K562 (cell line): Measurements from ENCODE around the gene SIRT2. TPM values are rescaled to one million over a fixed set of nuclear protein-coding genes. Genes with fewer than 3 reads are reported as not detected.
A peak's percentile ranks its signal among the peaks of the same experiment; 100 is the strongest.

Experiments
- DIDO1 ChIP-seq: fragments of 450-650 bp; IDR thresholded peaks from 2 replicates; pipeline ENCODE4 v1.6.1; 2016; ENCODE audit warnings: low read depth, missing biosample characterization, missing genetic modification characterization
- ILF3 ChIP-seq: fragments of 450-650 bp; IDR thresholded peaks from 2 replicates; pipeline ENCODE4 v1.6.1; 2018; ENCODE audit warnings: antibody characterized with exemption, mild to moderate bottlenecking, moderate library complexity, borderline replicate concordance
- KAT7 ChIP-seq: sonication (generic); formaldehyde crosslinking; IDR thresholded peaks from 2 replicates; pipeline ENCODE4 v1.8.0; 2022; ENCODE audit warnings: missing genetic modification reagents, mild to moderate bottlenecking, borderline replicate concordance
- MXD1 ChIP-seq: fragments of 250-450 bp; sonication (Bioruptor Pico); IDR thresholded peaks from 2 replicates; pipeline ENCODE4 v1.8.0; 2021; ENCODE audit warnings: borderline replicate concordance, mild to moderate bottlenecking, moderate library complexity; ENCODE audit not compliant: poor library complexity, severe bottlenecking
- NFIX ChIP-seq: fragments of 250-450 bp; sonication (Bioruptor Pico); IDR thresholded peaks from 2 replicates; pipeline ENCODE4 v1.4.0; 2020; ENCODE audit warnings: low read depth, mild to moderate bottlenecking, moderate library complexity
- NR2F6 ChIP-seq: fragments of 450-650 bp; formaldehyde crosslinking; IDR thresholded peaks from 2 replicates; pipeline ENCODE4 v1.4.0; 2020; ENCODE audit warnings: mild to moderate bottlenecking
- NR4A1 ChIP-seq, 2 experiments: fragments of 250-450 bp in 1 of 2; fragments of 450-650 bp in 1 of 2; sonication (Bioruptor Pico) in 1 of 2; IDR thresholded peaks; 2 replicates each; pipeline versions ENCODE4 v1.4.0 to v1.6.1; 2016 to 2020; ENCODE audit warnings: mild to moderate bottlenecking in 2 of 2, missing compliant biosample characterization in 1 of 2, missing genetic modification characterization in 1 of 2, moderate library complexity in 1 of 2
- PCBP2 ChIP-seq: fragments of 200-400 bp; formaldehyde crosslinking; IDR thresholded peaks from 2 replicates; pipeline ENCODE4 v1.6.1; 2018; ENCODE audit warnings: low read length, low read depth, mild to moderate bottlenecking, moderate library complexity; ENCODE audit not compliant: poor library complexity, severe bottlenecking
- RFX5 ChIP-seq: IDR thresholded peaks from 2 replicates; pipeline ENCODE4 v1.6.1; 2011; ENCODE audit warnings: low read depth, mild to moderate bottlenecking, improper control_type of control experiment, low read length
- SAP30 ChIP-seq: fragments of 200-600 bp; sonication (generic); IDR thresholded peaks from 2 replicates; pipeline ENCODE4 v1.6.1; 2012; ENCODE audit warnings: borderline replicate concordance, low read depth, mild to moderate bottlenecking, moderate library complexity, low read length, control low read depth, inconsistent platforms; ENCODE audit not compliant: insufficient read depth, poor library complexity, severe bottlenecking
- SMAD2 ChIP-seq: fragments of 150-350 bp; IDR thresholded peaks from 2 replicates; pipeline ENCODE4 v1.6.1; 2014; ENCODE audit warnings: low read depth, mild to moderate bottlenecking, low read length
- SRF ChIP-seq, 2 experiments: fragments of 250-450, 450-650 bp in 1 of 2; sonication (Bioruptor Pico) in 1 of 2; sonication (generic) in 1 of 2; formaldehyde crosslinking; IDR thresholded peaks; 2 replicates each; pipeline versions ENCODE4 v1.5.0 to v1.5.1; 2020 to 2022; ENCODE audit warnings: mild to moderate bottlenecking in 1 of 2, missing genetic modification reagents in 1 of 2
- TRIM25 ChIP-seq: fragments of 450-650 bp; IDR thresholded peaks from 2 replicates; pipeline ENCODE4 v1.7.0; 2016; ENCODE audit warnings: borderline replicate concordance
- ZNF79 ChIP-seq: fragments of 250-450 bp; sonication (Bioruptor Pico); IDR thresholded peaks from 2 replicates; pipeline ENCODE4 v1.4.0; 2020; ENCODE audit warnings: low read depth, mild to moderate bottlenecking, moderate library complexity
- polyA plus RNA-seq, 8 experiments: library from polyadenylated mRNA; depleted of rRNA in 4 of 8; stranded (reverse) in 5 of 8; unstranded in 3 of 8; fragments of >200 nt; fragmentation: Nextera tagmentation in 2 of 8; fragmentation: Illumina TruSeq in 1 of 8; extraction: Ambion mirVana in 2 of 8; extraction: Trizol in 1 of 8; gene quantifications; 2 replicates each; pipeline versions ENCODE4 v1.2.1 to v1.2.3, GENCODE V29; 2011 to 2014; ENCODE audit warnings: inconsistent platforms in 1 of 8, missing spikeins in 1 of 8
- total RNA-seq, 7 experiments: library from RNA; depleted of rRNA in 6 of 7; stranded (reverse); fragments of >200 nt in 6 of 7; fragmentation: Illumina TruSeq in 2 of 7; extraction: Trizol in 2 of 7; gene quantifications; 2 replicates each; pipeline versions ENCODE4 v1.2.1 to v1.2.3, GENCODE V29; 2011 to 2021; ENCODE audit warnings: low replicate concordance in 1 of 7
- TF ChIP-seq, protein P1 (sequence below): sonication (generic); formaldehyde crosslinking; IDR thresholded peaks from 2 replicates; pipeline ENCODE4 v1.8.1; 2023; ENCODE audit warnings: mild to moderate bottlenecking, missing genetic modification reagents
- TF ChIP-seq, protein P2 (sequence below): sonication (generic); formaldehyde crosslinking; IDR thresholded peaks from 2 replicates; pipeline ENCODE4 v1.5.0; 2020; ENCODE audit warnings: missing genetic modification reagents

SIRT2 gene
- total and polyA plus RNA-seq, 9 of the 15 experiments (the other 6 are each of a cell fraction or from before 2014, with no cell fraction given), result 2.3 to 35.2 (median 22.9) TPM

DNA sequence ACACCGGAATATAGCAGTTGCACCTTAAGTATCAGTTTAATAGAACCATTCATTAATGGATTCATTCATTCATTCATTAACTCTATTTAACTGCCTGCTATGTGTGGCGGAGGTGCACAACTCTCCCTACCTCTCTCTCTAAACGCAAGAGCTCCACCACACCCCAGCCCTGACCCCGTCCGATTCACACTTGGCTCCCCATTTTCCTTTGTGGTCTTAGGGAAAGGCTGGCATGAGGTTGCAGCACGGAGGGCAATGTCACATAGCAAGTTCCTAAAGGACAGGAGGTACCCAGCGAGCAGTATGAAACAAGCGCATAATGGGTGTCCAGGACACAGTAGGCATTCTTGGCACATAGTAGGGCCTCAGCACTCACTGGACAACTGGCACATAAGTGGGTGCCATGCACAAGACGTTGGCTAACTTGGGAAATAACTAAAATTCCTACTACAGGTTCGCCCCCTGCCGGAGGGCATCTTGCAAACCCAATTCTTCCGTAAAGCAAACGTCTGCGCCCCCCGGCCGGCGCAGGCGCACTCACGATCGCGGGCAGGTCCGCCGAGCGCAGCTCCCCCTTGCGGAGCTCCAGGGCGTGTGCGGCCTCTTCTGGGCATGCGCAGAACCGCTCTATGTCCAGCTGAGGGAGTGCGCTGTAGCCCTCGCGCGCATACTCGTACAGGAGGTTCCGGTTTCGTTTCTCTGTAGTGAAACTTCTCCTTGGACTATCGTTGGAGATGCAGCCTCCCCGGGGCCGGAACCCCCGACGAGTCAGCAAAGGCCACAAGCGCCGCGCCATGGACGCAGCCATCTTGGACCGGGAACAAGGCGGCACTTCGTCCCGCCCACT lies 30.7 kb upstream of the SIRT2 start, which contains the start of gene SARS2 (continued):
- TF ChIP-seq, protein P1, sequence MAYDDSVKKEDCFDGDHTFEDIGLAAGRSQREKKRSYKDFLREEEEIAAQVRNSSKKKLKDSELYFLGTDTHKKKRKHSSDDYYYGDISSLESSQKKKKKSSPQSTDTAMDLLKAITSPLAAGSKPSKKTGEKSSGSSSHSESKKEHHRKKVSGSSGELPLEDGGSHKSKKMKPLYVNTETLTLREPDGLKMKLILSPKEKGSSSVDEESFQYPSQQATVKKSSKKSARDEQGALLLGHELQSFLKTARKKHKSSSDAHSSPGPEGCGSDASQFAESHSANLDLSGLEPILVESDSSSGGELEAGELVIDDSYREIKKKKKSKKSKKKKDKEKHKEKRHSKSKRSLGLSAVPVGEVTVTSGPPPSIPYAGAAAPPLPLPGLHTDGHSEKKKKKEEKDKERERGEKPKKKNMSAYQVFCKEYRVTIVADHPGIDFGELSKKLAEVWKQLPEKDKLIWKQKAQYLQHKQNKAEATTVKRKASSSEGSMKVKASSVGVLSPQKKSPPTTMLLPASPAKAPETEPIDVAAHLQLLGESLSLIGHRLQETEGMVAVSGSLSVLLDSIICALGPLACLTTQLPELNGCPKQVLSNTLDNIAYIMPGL (CRISPR knock-in tag), result 0 out of 2 replicates have a peak, but pooled peaks have one; percentile 35
- no peak for TF ChIP-seq NFIX (CRISPR knock-in tag)
- peak; percentile 43; the same call in 1 of the 2 replicates for TF ChIP-seq DIDO1 (tag)
- 0 out of 2 replicates have a peak, but pooled peaks have one; percentile 68 for TF ChIP-seq NR4A1 (CRISPR knock-in tag; IDR thresholded peaks at IDR 0.05)
- TF ChIP-seq NR4A1 (tag; IDR thresholded peaks at IDR 0.05), result no peak
- TF ChIP-seq RFX5, result no peak
- TF ChIP-seq ILF3, result no peak
- TF ChIP-seq KAT7 (CRISPR knock-in tag), result 0 out of 2 replicates have a peak, but pooled peaks have one; percentile 51
- TF ChIP-seq SMAD2, result no peak
- TF ChIP-seq, protein P2, sequence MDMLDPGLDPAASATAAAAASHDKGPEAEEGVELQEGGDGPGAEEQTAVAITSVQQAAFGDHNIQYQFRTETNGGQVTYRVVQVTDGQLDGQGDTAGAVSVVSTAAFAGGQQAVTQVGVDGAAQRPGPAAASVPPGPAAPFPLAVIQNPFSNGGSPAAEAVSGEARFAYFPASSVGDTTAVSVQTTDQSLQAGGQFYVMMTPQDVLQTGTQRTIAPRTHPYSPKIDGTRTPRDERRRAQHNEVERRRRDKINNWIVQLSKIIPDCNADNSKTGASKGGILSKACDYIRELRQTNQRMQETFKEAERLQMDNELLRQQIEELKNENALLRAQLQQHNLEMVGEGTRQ (CRISPR knock-in tag), result peak; percentile 10; the same call in 1 of the 2 replicates
- TF ChIP-seq SAP30, result peak; percentile 61
- TF ChIP-seq NR2F6, result no peak
- TF ChIP-seq ZNF79 (CRISPR knock-in tag), result no peak
- TF ChIP-seq PCBP2, result no peak
- TF ChIP-seq TRIM25, result no peak
- no peak for TF ChIP-seq SRF (CRISPR knock-in tag; IDR thresholded peaks at IDR 0.05)
- TF ChIP-seq MXD1 (CRISPR knock-in tag), result peak; percentile 94
